MV-4-11 (cell line): ENCODE measurements around the gene EZH1.

Experiments
- DNase-seq: peaks from one replicate; lab custom pipeline; 2025; lab: John Stamatoyannopoulos, UW

EZH1 gene

DNA sequence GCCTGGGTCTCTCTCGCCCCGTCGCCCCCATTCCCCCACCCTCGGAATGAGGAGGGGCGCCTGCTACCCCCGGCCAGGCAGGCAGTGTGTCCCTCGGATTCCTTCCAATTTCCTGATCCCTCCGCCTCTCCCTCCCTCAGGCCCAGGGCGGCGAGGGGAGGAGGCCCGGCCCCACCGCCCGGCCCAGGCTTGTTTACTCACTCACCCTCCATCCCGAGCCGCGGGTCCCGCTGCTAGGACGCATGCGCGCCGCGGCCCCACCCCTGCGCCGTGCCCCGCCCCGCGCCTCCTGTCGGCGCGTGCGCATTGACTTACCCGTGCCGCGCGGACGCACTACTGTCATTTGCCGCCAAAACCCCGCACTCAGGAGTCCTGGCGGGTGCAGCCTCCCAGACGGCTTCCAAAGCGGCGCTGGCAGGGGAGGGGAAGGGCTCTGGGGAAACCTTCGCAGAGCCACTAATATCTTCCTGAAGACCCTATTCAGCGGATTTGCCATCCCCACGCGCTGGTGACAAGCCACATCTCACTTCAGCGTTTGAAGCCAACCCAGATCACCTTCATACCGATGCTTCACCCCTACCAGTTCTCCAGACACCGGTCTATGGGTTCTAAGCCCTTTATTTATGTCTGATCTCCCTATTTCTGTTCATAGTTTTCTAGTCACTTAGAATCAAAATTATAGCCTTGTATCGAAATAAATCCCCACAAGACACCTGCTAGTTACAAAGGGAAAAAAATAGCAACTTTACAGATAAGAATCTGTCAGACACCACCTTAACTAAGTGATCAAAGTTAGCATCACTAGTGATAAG, at the start of gene EZH1:
Gene EZH1 (minus strand): TSS at position 235 of the 812 bp plus-strand sequence. CDS start 16,099 bp downstream, outside the sequence.
- DNase-seq, result peak; percentile 85

DNA sequence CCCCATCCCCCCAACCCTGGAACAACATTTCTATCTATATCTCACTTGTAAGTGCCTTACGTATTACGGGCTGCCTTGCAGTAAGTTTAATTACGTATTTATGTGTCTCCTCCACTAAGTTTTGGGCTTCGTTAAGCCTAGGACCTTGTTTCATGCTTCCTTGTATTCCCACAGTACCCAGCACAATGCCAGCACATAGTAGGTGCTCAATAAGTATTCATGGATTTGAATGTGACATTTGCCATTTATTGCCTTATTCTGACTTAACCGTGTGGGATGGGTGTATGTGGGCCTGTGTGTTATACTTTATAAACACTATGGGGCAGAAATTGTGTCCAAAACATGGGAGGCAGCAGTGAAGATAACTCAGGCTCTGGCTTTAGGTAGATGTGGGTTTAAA, 47.7 kb upstream of the EZH1 start:
- DNase-seq, result no peak

DNA sequence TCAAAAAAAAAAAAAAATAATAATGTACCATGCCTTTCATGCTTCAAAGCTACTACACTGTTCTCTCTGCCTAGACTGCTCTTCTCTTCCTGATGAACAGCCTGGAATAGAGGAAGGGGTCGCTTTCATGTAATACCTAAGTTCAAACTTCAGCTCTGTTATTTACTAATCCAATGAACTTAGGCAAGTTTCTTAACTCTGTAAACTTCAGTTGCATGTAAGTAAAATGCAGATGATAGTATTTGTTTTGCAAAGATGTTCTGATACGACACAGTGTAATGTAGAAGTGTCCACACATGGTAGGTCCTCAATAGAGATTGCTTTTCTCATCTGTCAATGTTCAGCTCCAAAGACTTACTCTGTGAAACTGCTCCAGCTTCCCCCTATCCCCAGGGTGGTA, 47.1 kb upstream of the EZH1 start:
- no peak for DNase-seq

DNA sequence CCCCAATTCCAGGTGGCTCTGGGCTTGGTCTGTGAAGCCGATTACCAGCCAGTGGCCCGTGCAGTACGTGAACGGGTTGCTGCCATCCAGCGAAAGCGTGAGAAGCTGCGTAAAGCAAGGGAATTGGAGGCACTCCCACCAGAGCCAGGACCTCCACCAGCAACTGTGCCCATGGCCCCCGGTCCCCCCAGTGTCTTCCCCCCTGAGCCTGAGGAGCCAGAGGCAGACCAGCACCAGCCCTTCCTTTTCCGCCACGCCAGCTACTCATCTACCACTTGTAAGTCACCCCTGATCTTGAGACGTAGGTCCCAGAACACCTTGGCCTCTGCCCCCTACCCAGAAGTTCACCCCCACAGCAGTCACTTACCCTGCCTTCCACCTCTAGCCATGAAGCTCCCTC, 42.4 kb upstream of the EZH1 start:
- no peak for DNase-seq

DNA sequence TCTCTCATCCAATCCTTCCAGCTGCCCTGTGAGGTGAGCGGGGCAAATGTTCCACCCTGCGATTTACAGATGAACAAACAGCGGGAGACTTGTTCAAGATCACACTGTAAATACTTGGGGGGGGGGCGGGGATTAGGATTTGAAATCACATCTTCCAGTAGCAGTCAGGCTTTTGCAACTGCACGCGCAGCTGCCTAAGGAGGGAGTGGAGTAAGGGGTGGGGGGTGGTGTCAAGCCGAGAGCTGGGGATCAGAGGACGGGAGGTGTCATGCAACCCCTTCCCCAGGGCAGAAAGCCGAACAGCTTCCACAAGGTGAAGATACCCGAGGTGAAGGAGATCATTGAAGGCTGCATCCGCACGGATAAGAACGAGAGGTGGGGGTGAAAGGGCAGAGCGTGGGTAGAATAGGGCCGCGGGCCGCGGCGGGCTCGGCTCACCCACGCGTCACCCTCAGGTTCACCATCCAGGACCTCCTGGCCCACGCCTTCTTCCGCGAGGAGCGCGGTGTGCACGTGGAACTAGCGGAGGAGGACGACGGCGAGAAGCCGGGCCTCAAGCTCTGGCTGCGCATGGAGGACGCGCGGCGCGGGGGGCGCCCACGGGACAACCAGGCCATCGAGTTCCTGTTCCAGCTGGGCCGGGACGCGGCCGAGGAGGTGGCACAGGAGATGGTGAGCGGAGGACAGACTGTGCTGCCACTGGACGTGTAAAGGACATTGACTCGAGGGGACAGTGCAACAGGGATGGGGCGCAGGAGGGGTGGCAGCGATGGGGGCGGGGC, 40.2 kb upstream of the EZH1 start:
- DNase-seq, result no peak

DNA sequence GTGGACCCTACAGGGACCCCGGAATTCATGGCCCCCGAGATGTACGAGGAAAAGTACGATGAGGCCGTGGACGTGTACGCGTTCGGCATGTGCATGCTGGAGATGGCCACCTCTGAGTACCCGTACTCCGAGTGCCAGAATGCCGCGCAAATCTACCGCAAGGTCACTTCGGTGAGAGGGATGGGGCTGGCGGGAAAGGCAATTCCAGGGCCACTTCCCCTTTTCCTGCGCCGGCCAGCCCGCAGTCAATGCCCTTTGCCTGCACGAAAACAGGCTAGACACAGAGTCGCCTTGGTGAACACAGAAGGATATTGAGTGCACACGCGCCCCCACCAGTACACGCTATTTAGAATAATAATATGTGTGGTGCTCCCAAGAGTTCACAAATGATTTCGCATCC, 39.6 kb upstream of the EZH1 start:
- peak; percentile 50 for DNase-seq

DNA sequence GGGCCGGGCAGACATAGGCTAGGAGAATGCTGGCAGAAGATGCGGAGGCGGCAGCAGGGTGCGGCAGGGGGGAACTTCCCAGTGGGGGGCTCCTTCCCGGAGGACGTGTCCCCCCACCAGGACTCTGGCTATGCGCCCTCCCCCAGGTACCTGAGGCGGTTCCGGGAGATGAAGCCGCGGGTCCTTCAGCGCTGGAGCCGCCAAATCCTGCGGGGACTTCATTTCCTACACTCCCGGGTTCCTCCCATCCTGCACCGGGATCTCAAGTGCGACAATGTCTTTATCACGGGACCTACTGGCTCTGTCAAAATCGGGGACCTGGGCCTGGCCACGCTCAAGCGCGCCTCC, 38.9 kb upstream of the EZH1 start:
- no peak for DNase-seq

DNA sequence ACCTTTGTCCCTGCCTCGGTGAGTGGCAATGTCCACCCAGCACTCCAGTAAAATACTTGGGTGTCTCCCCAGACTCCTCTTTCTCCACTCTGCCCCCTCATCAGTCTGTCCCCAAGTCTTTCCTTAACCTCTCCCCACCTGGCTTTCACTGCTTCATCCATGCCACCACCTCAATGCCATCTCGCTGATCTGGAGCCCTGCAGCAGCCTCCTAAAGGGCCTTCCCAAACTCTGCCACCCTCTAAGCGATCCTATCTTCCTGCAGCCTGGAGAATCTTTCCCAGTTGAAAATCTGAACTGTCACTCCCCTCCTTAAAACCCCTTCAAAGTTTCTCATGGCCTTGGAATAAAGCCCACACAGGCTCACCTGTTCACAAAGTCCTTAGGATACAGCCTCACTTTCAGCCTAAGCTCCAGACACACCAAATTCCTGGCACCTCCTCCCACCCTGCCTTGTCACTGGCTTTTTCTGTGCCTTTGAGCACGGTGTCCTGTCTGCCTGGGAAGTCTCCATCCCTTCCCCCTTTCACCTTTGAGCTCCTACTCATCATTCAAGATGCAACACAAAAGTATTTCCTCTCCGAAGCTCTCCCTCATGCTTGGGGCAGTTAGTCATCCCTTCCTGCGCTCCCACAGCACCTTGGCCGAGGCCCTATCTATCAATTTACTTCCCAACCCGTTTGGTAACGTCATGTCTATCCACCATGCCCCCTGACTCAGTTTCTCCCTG, 38.4 kb upstream of the EZH1 start:
- no peak for DNase-seq

DNA sequence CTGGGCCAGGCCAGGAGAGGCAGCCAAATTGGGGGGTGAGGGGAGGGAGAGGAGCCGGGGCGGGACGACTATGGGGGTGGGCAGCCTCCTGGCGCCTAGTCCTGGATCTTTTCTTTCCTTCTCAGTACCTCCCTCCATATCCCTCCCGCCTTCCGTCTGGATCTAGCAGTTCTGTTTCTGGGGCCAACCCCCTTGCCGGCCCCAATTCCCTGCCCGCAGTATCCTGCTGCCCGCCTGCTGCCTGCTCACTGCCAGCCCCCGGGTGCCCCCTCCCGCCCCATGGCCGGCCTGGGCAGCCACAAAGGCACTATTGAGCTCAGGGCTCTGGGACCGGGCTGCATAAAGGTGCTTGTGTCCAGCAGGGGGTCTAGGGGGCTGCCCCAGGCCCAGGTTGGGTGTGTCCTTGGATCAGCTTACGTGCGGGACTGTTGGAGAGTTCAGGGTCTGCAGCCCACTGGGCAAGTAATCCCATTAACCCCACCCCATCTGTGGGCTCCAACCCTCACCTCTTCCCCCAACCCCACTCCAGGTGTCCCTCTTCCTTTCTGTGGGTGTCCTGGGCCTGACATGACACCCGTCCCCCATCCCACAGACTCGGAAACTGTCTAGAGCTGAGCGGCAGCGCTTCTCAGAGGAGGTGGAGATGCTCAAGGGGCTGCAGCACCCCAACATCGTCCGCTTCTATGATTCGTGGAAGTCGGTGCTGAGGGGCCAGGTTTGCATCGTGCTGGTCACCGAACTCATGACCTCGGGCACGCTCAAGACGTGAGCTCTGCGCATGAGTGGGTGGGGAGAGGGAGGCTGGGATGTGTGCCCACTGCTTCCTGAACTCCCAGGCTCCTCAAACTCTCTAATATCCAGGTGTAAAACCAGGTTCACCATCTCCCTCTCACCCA, 37.6 kb upstream of the EZH1 start:
- DNase-seq, result no peak

DNA sequence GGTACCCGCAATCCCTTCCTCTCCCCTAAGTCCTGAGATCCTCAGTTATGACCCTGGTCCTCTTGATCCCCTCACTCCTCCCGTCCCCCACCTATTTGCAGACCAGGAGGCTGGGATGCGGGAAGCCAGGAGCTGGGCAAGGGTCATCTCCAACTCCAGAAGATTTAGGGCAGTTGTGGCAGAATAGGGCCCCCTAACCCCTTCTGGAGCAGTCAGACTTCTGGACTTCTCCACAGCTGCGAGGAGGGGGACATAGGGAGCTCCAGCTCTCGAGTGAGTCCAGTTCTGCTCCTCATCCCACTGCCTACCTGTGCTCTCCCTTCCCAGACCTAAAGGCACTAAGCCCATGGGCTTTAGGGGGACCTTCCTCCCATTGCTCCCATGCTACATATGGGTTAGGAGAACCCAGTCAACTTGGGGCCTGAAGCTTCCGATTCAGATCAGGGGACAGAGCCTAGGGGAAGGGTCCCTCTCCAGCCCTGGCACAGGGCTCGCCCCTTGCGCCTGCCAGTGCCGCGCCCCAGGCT, 36.9 kb upstream of the EZH1 start:
- no peak for DNase-seq

DNA sequence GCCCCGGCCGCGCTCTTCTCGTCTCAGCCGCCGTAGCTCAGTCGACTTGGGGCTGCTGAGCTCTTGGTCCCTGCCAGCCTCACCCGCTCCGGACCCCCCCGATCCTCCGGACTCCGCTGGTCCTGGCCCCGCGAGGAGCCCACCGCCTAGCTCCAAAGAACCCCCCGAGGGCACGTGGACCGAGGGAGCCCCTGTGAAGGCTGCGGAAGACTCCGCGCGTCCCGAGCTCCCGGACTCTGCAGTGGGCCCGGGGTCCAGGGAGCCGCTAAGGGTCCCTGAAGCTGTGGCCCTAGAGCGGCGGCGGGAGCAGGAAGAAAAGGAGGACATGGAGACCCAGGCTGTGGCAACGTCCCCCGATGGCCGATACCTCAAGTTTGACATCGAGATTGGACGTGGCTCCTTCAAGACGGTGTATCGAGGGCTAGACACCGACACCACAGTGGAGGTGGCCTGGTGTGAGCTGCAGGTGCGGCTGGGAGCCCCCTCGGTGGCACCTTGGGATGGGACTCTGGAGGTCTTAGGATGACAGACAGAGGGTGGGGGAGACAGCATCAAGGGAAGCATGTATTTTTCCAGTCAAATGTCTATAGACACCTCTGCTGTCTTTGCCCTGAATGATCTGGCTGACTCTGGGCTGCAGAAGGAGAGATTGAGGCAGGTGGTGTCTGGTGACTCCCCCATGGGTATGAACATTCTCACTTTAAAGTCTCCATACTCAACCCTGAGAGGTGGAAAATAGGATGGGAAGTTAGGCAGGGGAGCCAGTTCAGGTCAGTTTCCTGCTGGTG, 36.2 kb upstream of the EZH1 start:
- DNase-seq, result no peak

DNA sequence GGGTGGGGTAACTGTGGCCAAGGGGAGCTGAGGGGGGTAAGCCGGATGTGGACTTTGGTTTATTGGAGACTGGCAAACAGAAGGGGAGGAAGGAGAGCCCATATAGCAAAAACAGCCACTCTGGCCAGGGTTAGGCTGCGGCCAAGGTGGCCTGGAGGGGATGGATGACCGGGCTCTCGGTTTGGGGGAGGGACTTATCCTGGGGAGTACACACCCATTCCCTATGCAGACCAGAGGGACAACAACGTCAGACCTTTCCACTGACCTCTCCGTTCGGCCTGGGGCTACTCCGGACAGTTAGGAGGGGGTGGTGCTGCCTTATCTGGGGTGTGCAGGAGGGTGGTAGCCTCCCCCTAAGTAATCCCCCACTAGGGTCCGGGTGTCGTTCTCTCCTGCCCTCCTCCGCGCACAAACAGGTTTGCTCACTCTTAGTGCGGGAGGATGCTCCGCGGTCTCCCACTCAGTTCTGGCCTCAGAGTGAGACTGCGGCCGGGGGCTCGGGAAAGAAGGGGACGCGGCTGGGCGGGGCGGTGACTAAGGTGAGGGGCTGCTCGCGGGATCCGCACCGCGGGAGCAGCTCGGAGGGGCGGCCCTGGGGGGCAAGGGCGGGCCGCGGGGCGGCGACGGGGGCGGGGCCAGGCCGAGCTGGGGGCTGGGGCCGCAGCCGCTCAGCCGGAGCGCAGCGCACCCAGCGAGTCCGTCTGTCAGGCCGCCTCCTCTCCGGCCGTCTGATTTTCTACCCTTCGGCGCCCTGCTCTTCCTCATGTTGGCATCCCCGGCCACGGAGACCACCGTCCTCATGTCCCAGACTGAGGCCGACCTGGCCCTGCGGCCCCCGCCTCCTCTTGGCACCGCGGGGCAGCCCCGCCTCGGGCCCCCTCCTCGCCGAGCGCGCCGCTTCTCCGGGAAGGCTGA, 35.4 kb upstream of the EZH1 start, which contains the start of gene WNK4:
Gene WNK4 (plus strand): TSS at position 675 of the 915 bp plus-strand sequence. CDS start 89 bp downstream, at position 764.
- DNase-seq, result no peak

DNA sequence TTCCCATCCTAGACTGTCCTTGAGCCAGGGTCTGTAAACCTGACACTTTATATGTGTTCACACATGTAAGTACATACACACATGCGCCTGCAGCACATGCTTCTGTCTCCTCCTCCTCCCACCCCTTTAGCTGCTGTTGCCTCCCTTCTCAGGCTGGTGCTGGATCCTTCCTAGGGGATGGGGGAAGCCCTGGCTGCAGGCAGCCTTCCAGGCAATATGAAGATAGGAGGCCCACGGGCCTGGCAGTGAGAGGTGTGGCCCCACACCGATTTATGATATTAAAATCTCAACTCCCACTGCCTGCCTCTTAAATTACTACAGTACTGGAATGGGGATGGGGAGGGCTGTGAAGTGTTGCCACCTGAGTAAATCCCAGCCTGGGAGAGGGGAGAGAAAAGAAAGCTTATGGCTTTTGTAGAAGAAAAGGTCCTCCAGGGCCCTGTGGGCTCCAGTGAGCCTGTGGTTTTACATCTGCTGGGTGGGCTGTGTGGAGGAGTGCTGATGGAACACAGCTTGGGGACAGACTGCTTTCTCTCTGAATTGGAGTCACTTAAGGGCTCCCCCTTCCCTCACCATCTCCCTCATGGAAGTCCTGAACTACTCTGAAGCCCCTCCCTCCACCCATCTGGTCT, 34.6 kb upstream of the EZH1 start:
- no peak for DNase-seq

DNA sequence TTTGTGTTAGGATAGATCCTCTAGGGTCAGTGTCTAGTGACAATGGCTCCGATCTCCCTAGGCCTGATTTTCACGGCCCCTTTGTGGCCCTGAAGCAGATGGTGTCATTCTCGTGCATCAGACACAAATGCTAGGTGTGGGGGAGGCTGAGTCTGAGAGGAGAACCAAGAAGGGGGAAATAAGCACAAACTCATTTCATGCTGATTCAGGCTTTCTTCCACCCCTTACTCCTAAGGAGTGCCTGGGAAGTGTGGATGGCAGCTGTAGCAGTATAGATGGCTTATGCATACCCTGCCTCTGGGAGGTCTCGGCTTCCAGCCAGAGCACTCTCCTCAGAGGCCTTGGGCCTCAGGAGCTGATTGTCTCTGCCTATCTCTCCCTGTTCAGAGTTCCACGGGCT, 33.7 kb upstream of the EZH1 start:
- no peak for DNase-seq

DNA sequence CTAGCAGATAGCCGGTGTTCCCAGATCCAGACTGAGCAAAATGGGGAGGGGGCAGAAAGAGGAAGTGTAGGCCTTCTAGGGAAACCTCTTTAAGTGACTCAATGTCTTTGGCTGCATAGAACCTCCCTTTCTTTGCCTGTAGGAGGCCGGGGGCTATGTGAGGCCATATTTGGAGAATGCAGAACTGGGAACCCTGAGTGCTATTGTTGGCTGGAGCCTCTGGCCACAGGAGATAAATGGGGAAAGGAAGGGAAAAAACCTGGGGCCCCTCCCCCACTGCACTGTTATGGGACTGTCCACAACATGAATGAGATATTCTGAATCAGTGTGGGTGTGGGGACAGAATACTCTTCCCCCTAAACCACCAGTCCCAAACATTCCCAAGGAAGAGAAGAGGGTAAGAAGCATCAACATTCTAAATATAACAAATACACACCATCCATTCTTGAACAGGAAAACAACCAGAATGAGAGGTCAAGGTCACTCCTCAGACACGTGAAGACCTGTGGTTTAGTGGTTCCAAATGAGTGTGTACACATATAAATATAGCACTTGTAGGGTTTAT, 30.8 kb upstream of the EZH1 start:
- peak; percentile 96 for DNase-seq

DNA sequence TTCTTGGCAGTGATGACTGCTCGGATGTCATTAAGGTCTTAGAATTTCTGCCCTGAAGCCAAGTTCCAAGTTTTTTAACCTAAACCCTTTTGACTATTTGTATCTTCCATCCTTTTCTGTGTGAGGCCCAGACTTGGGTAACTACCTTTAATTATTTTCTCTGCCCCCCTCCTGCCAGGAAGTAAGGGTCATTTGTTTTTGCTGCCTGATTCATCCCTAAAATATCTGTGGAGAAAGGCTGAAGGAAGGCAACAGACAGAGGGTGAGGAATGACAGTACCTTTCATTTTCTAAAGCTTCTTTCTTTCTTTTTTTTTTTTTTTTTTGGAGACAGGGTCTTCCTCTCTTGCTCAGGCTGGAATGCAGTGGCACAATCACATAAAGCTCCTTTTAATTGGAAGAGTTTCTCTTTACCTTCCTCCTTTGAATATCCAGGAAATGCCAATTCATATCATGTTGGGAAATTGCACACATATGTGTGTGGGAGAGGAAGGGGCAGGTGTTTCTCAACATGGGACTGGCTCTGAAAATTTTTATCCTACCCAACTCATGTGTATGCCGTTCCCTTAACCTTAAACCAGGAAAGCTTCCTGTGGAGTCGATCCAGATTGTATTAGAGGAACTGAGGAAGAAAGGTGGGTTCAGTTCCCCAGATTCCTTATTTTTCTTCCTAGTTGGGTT, 29.4 kb upstream of the EZH1 start:
- DNase-seq, result no peak

DNA sequence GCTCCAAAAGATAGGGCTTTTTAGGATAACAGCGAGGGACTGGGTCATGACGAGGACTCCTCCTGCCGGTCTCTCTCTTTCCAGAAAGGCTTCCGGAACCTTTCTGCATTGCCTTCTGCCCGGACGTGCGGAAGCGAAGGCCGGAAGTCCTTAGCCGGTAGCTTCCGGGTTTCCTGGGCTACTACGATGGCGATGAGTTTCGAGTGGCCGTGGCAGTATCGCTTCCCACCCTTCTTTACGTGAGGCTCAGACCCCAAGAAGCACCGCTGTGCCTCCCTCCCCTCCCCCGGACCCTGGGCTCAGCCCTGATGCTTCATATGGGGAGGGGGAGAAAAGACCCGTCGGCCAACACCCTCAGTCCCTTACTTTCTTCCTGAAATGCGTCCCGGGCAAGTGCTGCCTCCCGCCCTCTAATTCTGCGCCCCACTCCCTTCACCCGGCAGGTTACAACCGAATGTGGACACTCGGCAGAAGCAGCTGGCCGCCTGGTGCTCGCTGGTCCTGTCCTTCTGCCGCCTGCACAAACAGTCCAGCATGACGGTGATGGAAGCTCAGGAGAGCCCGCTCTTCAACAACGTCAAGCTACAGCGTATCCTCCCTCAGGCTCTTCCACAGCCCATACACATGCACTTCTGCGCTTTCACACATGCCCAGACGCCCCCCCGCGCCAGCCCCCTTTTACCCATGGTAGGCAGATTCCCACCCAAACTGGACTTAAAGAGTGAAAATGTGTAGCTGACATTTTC, 28.6 kb upstream of the EZH1 start, which contains the start of gene VPS25:
Gene VPS25 (plus strand): TSS at position 160 of the 746 bp plus-strand sequence. CDS start 27 bp downstream, at position 187.
- peak; percentile 82 for DNase-seq
